ENCODE data around the gene SPEM2. TPM values are rescaled to one million over a fixed set of nuclear protein-coding genes. Genes with fewer than 3 reads are reported as not detected.

SPEM2 gene
- total RNA-seq, 1 experiment from 2014 or later, result 0.24 TPM

- TF ChIP-seq EZH2 (IDR thresholded peaks at IDR 0.05; ENCODE audit: borderline replicate concordance, low read depth, low read length, poor library complexity, severe bottlenecking) (no peak), CTCF (conservative IDR thresholded peaks at IDR 0.05; ENCODE audit: low read depth, low read length) (no peak)
- no peak for DNase-seq (ENCODE audit: low spot score)
- H3K27ac ChIP-seq (ENCODE audit: low read depth, low read length, poor library complexity, severe bottlenecking), result no peak overlapping the region
- ChIA-PET CTCF (no interaction called here), POLR2A (ENCODE audit: low non-redundant PET) (no interaction called here)
- H3K4me3 ChIP-seq (ENCODE audit: low read depth, low read length, poor library complexity, severe bottlenecking), result no peak overlapping the region
- no TSS peak for BruUV-seq (replicated peaks)
- intact Hi-C loops (cut with micrococcal nuclease; ENCODE audit: unreplicated experiment), result no loop called here
- H3K9me3 ChIP-seq (ENCODE audit: low read depth, low read length, poor library complexity, severe bottlenecking), result no peaks in the 10 kb centered on the region
- no peaks in the 10 kb centered on the region for H3K27me3 ChIP-seq (replicated peaks; ENCODE audit: insufficient read depth, low read depth, low read length, poor library complexity)
- H3K36me3 ChIP-seq (ENCODE audit: insufficient read depth, low read length, poor library complexity, severe bottlenecking), result peaks cover 13% of the 10 kb centered on the region
- peaks cover 10% of the 10 kb centered on the region for H3K4me1 ChIP-seq (ENCODE audit: insufficient read depth, low read length, poor library complexity, severe bottlenecking)
These were observed 15.7 kb upstream of the SPEM2 start for GRCh38 chr17:7409716-7410115.

- Histone ChIP-seq H3K4me1 (ENCODE audit: insufficient read depth, low read length, poor library complexity, severe bottlenecking) (peaks cover 6% of the 10 kb centered on the region), H3K36me3 (ENCODE audit: insufficient read depth, low read length, poor library complexity, severe bottlenecking) (peaks cover 17% of the 10 kb centered on the region), H3K9me3 (ENCODE audit: low read depth, low read length, poor library complexity, severe bottlenecking) (no peaks in the 10 kb centered on the region), H3K4me3 (ENCODE audit: low read depth, low read length, poor library complexity, severe bottlenecking) (no peak overlapping the region), H3K27me3 (replicated peaks; ENCODE audit: insufficient read depth, low read depth, low read length, poor library complexity) (no peaks in the 10 kb centered on the region), H3K27ac (ENCODE audit: low read depth, low read length, poor library complexity, severe bottlenecking) (no peak overlapping the region)
- BruUV-seq (replicated peaks), result no TSS peak
- CTCF ChIA-PET, result no interaction called here
- no peak for TF ChIP-seq CTCF (conservative IDR thresholded peaks at IDR 0.05; ENCODE audit: low read depth, low read length)
- TF ChIP-seq EZH2 (IDR thresholded peaks at IDR 0.05; ENCODE audit: borderline replicate concordance, low read depth, low read length, poor library complexity, severe bottlenecking), result no peak
- intact Hi-C loops (cut with micrococcal nuclease; ENCODE audit: unreplicated experiment), result no loop called here
- POLR2A ChIA-PET (ENCODE audit: low non-redundant PET), result no interaction called here
- no peak for DNase-seq (ENCODE audit: low spot score)
These were observed 14.6 kb upstream of the SPEM2 start for GRCh38 chr17:7410634-7411426.

GRCh38 chr17:7411427-7411750 lies 14.0 kb upstream of the SPEM2 start:
- no peak for DNase-seq (ENCODE audit: low spot score)
- no TSS peak for BruUV-seq (replicated peaks)
- CTCF ChIA-PET, result no interaction called here

More at GRCh38 chr17:7411427-7411750, 14.0 kb upstream of the SPEM2 start:
- POLR2A ChIA-PET (ENCODE audit: low non-redundant PET), result no interaction called here
- Histone ChIP-seq H3K9me3 (ENCODE audit: low read depth, low read length, poor library complexity, severe bottlenecking) (no peaks in the 10 kb centered on the region), H3K4me1 (ENCODE audit: insufficient read depth, low read length, poor library complexity, severe bottlenecking) (peaks cover under 1% of the 10 kb centered on the region), H3K36me3 (ENCODE audit: insufficient read depth, low read length, poor library complexity, severe bottlenecking) (peaks cover 17% of the 10 kb centered on the region), H3K4me3 (ENCODE audit: low read depth, low read length, poor library complexity, severe bottlenecking) (no peak overlapping the region), H3K27me3 (replicated peaks; ENCODE audit: insufficient read depth, low read depth, low read length, poor library complexity) (no peaks in the 10 kb centered on the region), H3K27ac (ENCODE audit: low read depth, low read length, poor library complexity, severe bottlenecking) (no peak overlapping the region)
- TF ChIP-seq CTCF (conservative IDR thresholded peaks at IDR 0.05; ENCODE audit: low read depth, low read length), result no peak
- no peak for TF ChIP-seq EZH2 (IDR thresholded peaks at IDR 0.05; ENCODE audit: borderline replicate concordance, low read depth, low read length, poor library complexity, severe bottlenecking)
- intact Hi-C loops (cut with micrococcal nuclease; ENCODE audit: unreplicated experiment), result no loop called here
